ENCODE data around the gene SLC23A2. TPM values are rescaled to one million over a fixed set of nuclear protein-coding genes. Genes with fewer than 3 reads are reported as not detected.
A peak's percentile ranks its signal among the peaks of the same experiment; 100 is the strongest.

Gene SLC23A2
- total and polyA plus RNA-seq, 8 donors: 2.6 to 58.3 (median 6.4) TPM

GRCh38 chr20:4944518-4945313, 56.6 kb downstream of the SLC23A2 start:
- Histone ChIP-seq H3K36me3 (no peaks in the 10 kb centered on the region), H3K4me1 (peaks cover 6 to 37% (median 17%) of the 10 kb centered on the region in 4 donors), H3K9me3 (no peaks in the 10 kb centered on the region), H3K27me3 (no peaks in the 10 kb centered on the region), H3K27ac (no peak overlapping the region), H3K4me3 (no peak overlapping the region)
- WGBS, 5 donors: 66 to 82% (median 74%) methylated on average over 6 of the region's 6 CpGs
- intact Hi-C loops (cut with DNase I; ENCODE audit: low total_unique reads): no loop called here
- TF ChIP-seq POLR2A (IDR thresholded peaks at IDR 0.05) (no peak), CTCF (IDR thresholded peaks at IDR 0.05) (no peak), POLR2AphosphoS5 (IDR thresholded peaks at IDR 0.05) (no peak), EP300 (IDR thresholded peaks at IDR 0.05) (no peak)
- no peak for DNase-seq

GRCh38 chr20:4942331-4942730, 59.0 kb downstream of the SLC23A2 start:
- Histone ChIP-seq H3K36me3 (no peaks in the 10 kb centered on the region), H3K4me1 (peaks cover 3 to 39% (median 17%) of the 10 kb centered on the region in 4 donors), H3K27ac (peak overlapping the region in 4 of 5 donors; percentile 7 to 28 (median 20)), H3K9me3 (no peaks in the 10 kb centered on the region), H3K4me3 (no peak overlapping the region), H3K27me3 (no peaks in the 10 kb centered on the region)
- no peak for DNase-seq
- intact Hi-C loops (cut with DNase I; ENCODE audit: low total_unique reads): no loop called here
- TF ChIP-seq POLR2A (IDR thresholded peaks at IDR 0.05) (no peak), EP300 (IDR thresholded peaks at IDR 0.05) (no peak), CTCF (IDR thresholded peaks at IDR 0.05) (no peak), POLR2AphosphoS5 (IDR thresholded peaks at IDR 0.05) (no peak)
- 14 to 27% (median 19%) methylated on average over 5 of the region's 5 CpGs for WGBS, 5 donors

GRCh38 chr20:4937407-4938319, 63.6 kb downstream of the SLC23A2 start:
- TF ChIP-seq CTCF (IDR thresholded peaks at IDR 0.05) (no peak), POLR2A (IDR thresholded peaks at IDR 0.05) (no peak), POLR2AphosphoS5 (IDR thresholded peaks at IDR 0.05) (peak in 1 of 3 donors; percentile 35)
- WGBS, 5 donors: 28 to 50% (median 46%) methylated on average over 5 of the region's 5 CpGs
- no peaks in the 10 kb centered on the region for H3K36me3 ChIP-seq
- H3K4me1 ChIP-seq: peaks cover 11 to 34% (median 23%) of the 10 kb centered on the region in 4 donors
- H3K9me3 ChIP-seq: no peaks in the 10 kb centered on the region
- no peaks in the 10 kb centered on the region for H3K27me3 ChIP-seq
- no peak overlapping the region for H3K4me3 ChIP-seq
- H3K27ac ChIP-seq: peak overlapping the region in 1 of 5 donors; percentile 14
- intact Hi-C loops (cut with DNase I; ENCODE audit: low total_unique reads): no loop called here
- peak; percentile 59 to 74 for DNase-seq

GRCh38 chr20:4936851-4937406, 64.4 kb downstream of the SLC23A2 start:
- H3K4me1 ChIP-seq: peaks cover 11 to 26% (median 21%) of the 10 kb centered on the region in 4 donors
- intact Hi-C loops (cut with DNase I; ENCODE audit: low total_unique reads): no loop called here
- DNase-seq: no peak
- no peak overlapping the region for H3K4me3 ChIP-seq
- H3K27ac ChIP-seq: peak overlapping the region in 1 of 5 donors; percentile 14
- TF ChIP-seq CTCF (IDR thresholded peaks at IDR 0.05) (no peak), POLR2A (IDR thresholded peaks at IDR 0.05) (no peak), POLR2AphosphoS5 (IDR thresholded peaks at IDR 0.05) (no peak), EP300 (IDR thresholded peaks at IDR 0.05) (no peak)
- 63 to 75% (median 70%) methylated on average over 12 of the region's 12 CpGs for WGBS, 5 donors
- H3K36me3 ChIP-seq: peaks cover 0 to 6% (median 5%) of the 10 kb centered on the region in 4 donors
- H3K27me3 ChIP-seq: no peaks in the 10 kb centered on the region
- H3K9me3 ChIP-seq: no peaks in the 10 kb centered on the region

Measured in stomach (tissue), 9 donors.